ENCODE measurements around the gene PAQR5.
"Not testable (repeated sequence)": the region's sequence is repeated elsewhere in the genome, so short reads cannot be mapped to it uniquely, and the experiment has no call there.

Gene PAQR5

GRCh38 chr15:69316291-69316690 is 17.6 kb downstream of the PAQR5 start:
- DNase-seq (ENCODE audit: low read depth, low spot score), result no peak

- no peak for DNase-seq (ENCODE audit: low read depth, low spot score)
These were observed 18.7 kb downstream of the PAQR5 start for GRCh38 chr15:69317392-69317841.

- no peak for DNase-seq (ENCODE audit: low read depth, low spot score)
These were observed 19.3 kb downstream of the PAQR5 start for GRCh38 chr15:69318033-69318432.

GRCh38 chr15:69319384-69320375 is 21.0 kb downstream of the PAQR5 start:
- no peak for DNase-seq (ENCODE audit: low read depth, low spot score)

GRCh38 chr15:69320977-69321554 is 22.4 kb downstream of the PAQR5 start:
- DNase-seq (ENCODE audit: low read depth, low spot score), result no peak

- no peak for DNase-seq (ENCODE audit: low read depth, low spot score)
These were observed 25.2 kb downstream of the PAQR5 start for GRCh38 chr15:69323893-69324430.

- no peak for DNase-seq (ENCODE audit: low read depth, low spot score)
These were observed 25.9 kb downstream of the PAQR5 start for GRCh38 chr15:69324565-69324964.

- DNase-seq (ENCODE audit: low read depth, low spot score), result no peak
These were observed 26.8 kb downstream of the PAQR5 start for GRCh38 chr15:69325456-69325971.

GRCh38 chr15:69328080-69328479 is 29.4 kb downstream of the PAQR5 start:
- DNase-seq (ENCODE audit: low read depth, low spot score), result no peak

GRCh38 chr15:69328739-69329138 is 30.0 kb downstream of the PAQR5 start:
- no peak for DNase-seq (ENCODE audit: low read depth, low spot score)

- peak; percentile 14 for DNase-seq (ENCODE audit: low read depth, low spot score)
These were observed 38.4 kb downstream of the PAQR5 start for GRCh38 chr15:69337138-69337537.

GRCh38 chr15:69338535-69339213 is 40.0 kb downstream of the PAQR5 start:
- DNase-seq (ENCODE audit: low read depth, low spot score), result no peak

- DNase-seq (ENCODE audit: low read depth, low spot score), result not testable (repeated sequence)
These were observed 40.5 kb downstream of the PAQR5 start for GRCh38 chr15:69339214-69339543.

- DNase-seq (ENCODE audit: low read depth, low spot score), result no peak
These were observed 41.7 kb downstream of the PAQR5 start for GRCh38 chr15:69340243-69340900.

- DNase-seq (ENCODE audit: low read depth, low spot score), result no peak
These were observed 42.6 kb downstream of the PAQR5 start for GRCh38 chr15:69341356-69341755.

- DNase-seq (ENCODE audit: low read depth, low spot score), result no peak
These were observed 43.9 kb downstream of the PAQR5 start for GRCh38 chr15:69342460-69343076.

GRCh38 chr15:69343133-69343532 is 44.4 kb downstream of the PAQR5 start:
- DNase-seq (ENCODE audit: low read depth, low spot score), result no peak

- no peak for DNase-seq (ENCODE audit: low read depth, low spot score)
These were observed 45.5 kb downstream of the PAQR5 start for GRCh38 chr15:69344238-69344637.

GRCh38 chr15:69346112-69346511 is 47.4 kb downstream of the PAQR5 start:
- DNase-seq (ENCODE audit: low read depth, low spot score), result no peak

- DNase-seq (ENCODE audit: low read depth, low spot score), result no peak
These were observed 52.6 kb downstream of the PAQR5 start for GRCh38 chr15:69351333-69351732.

- DNase-seq (ENCODE audit: low read depth, low spot score), result no peak
These were observed 53.2 kb downstream of the PAQR5 start for GRCh38 chr15:69351884-69352283.
